Measurements from ENCODE around the gene ARPC5L.

The ARPC5L gene

GRCh38 chr9:124861342-124862229 lies at the start of gene ARPC5L, which contains the start of gene RPL35:
Gene ARPC5L, plus strand, starts transcription at chr9:124862130. Its CDS starts 7,161 bp downstream, at chr9:124869291.
Gene RPL35, minus strand, starts transcription at chr9:124861957. Its CDS starts 45 bp downstream, at chr9:124861912.
- DNase-seq (ENCODE audit: low read depth): peak; percentile 98
- H3K4me3 ChIP-seq (ENCODE audit: low read depth, low read length): peak within 1 kb of the TSS; percentile 73
- peak; percentile 15 for TF ChIP-seq CTCF (IDR thresholded peaks at IDR 0.05; ENCODE audit: insufficient read depth, low read depth, low read length, missing control alignments)

- no peak overlapping the region for H3K4me3 ChIP-seq (ENCODE audit: low read depth, low read length)
- TF ChIP-seq CTCF (IDR thresholded peaks at IDR 0.05; ENCODE audit: insufficient read depth, low read depth, low read length, missing control alignments): no peak
- DNase-seq (ENCODE audit: low read depth): no peak
Measured at GRCh38 chr9:124812441-124812876, 49.5 kb upstream of the ARPC5L start.

- TF ChIP-seq CTCF (IDR thresholded peaks at IDR 0.05; ENCODE audit: insufficient read depth, low read depth, low read length, missing control alignments): no peak
- no peak for DNase-seq (ENCODE audit: low read depth)
- H3K4me3 ChIP-seq (ENCODE audit: low read depth, low read length): no peak overlapping the region
Measured at GRCh38 chr9:124813041-124813440, 48.9 kb upstream of the ARPC5L start.

GRCh38 chr9:124813501-124814163 lies 48.3 kb upstream of the ARPC5L start:
- no peak for DNase-seq (ENCODE audit: low read depth)
- no peak for TF ChIP-seq CTCF (IDR thresholded peaks at IDR 0.05; ENCODE audit: insufficient read depth, low read depth, low read length, missing control alignments)
- no peak overlapping the region for H3K4me3 ChIP-seq (ENCODE audit: low read depth, low read length)

GRCh38 chr9:124814164-124814535 lies 47.8 kb upstream of the ARPC5L start:
- no peak overlapping the region for H3K4me3 ChIP-seq (ENCODE audit: low read depth, low read length)
- no peak for DNase-seq (ENCODE audit: low read depth)
- no peak for TF ChIP-seq CTCF (IDR thresholded peaks at IDR 0.05; ENCODE audit: insufficient read depth, low read depth, low read length, missing control alignments)

- no peak for TF ChIP-seq CTCF (IDR thresholded peaks at IDR 0.05; ENCODE audit: insufficient read depth, low read depth, low read length, missing control alignments)
- DNase-seq (ENCODE audit: low read depth): no peak
- no peak overlapping the region for H3K4me3 ChIP-seq (ENCODE audit: low read depth, low read length)
Measured at GRCh38 chr9:124815601-124816000, 46.3 kb upstream of the ARPC5L start.
